HG02870 (cell line): Measurements from ENCODE around the gene ANKRD22.
"Not testable (repeated sequence)": the region's sequence is repeated elsewhere in the genome, so short reads cannot be mapped to it uniquely, and the experiment has no call there.

Experiments
- ATAC-seq: cut with Tn5 transposase; IDR thresholded peaks from one replicate; pipeline ENCODE4 v1.9.1; 2021; ENCODE audit warnings: mild to moderate bottlenecking, moderate library complexity; ENCODE audit not compliant: unreplicated experiment

The ANKRD22 gene

DNA sequence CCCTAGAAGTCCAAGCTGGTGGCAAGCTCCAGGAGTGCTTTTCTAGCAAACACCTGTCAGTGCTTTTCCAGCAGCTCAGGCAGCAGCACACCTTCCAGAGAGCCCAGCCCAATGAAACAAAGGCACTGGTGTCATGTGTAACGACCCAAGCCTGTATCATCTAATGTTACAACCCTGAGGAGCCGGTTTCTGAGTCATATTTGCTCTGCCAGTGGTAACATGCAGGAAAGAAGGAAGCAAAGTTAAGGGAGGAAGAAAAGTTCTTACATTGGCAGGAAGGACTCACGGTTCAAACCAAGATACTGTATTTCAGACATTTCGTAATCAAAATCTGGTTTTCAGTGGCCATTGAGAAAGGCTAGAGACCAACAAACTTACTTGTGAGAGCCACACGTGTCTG lies at the start of gene ANKRD22:
TSS of gene ANKRD22 (minus strand) at position 139 of the 400 bp plus-strand sequence. CDS start 237 bp downstream, outside the sequence.
- ATAC-seq: no peak

GRCh38 chr10:88899886-88900285 lies 48.2 kb upstream of the ANKRD22 start:
- no peak for ATAC-seq

DNA sequence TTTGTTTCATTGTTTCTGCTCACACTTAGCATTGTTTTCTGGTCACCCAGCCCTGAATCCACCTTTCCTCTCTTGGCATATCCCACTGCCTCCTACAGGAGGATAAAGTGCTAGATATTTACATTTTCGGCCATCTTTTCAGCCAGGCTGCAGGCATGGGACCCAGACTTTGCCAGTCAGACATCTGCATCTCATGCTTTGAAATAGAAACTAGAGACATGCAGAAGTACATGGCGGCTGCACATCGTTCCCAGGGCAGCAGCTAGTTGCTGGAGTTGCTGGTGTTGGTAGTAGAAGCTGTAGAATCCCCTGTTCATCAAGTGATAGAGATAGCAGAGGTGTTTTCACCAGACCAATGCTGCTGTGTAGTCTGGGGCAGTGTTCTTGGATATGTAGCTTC lies 47.1 kb upstream of the ANKRD22 start:
- ATAC-seq: no peak

DNA sequence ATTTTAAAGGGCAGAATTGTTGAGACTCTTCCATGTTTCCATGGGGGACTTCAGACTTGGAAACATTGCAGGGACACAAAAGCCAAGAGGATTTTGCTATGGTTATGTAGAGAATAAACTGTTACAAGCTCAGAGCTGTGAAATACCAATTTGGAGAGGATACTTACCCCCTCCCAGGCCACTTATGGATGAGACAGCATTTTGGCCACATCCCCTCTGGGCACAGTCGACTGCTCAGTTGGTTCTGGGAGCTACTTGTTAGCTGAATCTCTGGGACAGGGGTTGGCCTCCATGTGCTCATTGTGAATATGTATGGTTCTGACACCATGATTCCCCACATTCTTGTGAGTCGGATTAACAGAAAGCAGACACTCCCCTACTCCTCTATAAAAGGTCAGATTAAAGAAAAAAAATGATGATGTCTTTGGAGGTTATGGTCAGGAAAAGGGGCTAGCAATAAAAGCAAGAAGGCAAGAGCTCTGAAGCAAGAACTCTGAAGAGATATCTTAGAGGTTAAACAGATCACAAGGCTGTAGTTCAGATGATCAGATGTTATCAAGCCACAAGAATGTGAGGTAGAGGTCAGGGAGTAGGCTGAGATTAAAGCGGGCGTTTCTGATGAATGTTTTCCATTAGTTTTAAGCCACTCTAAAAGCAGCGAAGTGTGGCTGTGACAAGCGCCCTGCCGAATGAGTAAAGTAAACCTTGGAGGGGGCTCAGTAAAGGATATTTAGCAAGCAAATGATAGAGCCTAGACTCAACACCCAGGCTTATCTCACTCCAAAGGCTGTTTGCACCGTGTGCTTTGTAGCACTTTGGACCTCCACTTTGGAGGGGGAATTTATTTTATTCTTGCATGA lies 45.6 kb upstream of the ANKRD22 start:
- no peak for ATAC-seq

DNA sequence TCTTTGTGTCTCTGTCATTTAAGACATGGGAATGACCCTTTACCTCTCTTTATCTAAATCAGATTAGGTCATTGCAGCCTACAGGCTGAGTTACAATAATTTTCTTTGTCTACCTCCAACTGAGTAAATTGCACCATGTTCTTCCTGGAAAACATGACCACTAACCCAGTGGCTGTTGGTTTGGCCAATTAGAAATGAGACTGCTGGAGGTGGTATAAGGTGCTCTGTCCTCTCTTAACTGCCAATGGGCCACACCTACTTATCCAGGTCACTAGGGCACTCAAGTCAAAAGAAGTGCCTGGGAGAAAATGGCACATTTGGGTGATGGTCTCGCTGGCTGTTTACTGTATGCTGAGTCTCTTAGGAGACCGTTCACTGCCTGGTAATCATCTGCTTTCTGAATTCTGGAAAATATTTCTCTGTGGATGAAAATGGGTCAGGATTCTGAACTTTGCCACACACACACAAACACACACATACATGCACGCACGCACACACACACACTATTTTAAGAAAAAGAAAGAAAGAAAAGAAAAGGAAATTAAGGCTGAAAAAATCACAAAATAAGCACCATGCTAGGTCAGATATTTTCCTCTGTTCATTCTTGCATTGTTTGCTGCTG lies 44.8 kb upstream of the ANKRD22 start:
- ATAC-seq: no peak

GRCh38 chr10:88895250-88895649 lies 43.6 kb upstream of the ANKRD22 start:
- no peak for ATAC-seq

DNA sequence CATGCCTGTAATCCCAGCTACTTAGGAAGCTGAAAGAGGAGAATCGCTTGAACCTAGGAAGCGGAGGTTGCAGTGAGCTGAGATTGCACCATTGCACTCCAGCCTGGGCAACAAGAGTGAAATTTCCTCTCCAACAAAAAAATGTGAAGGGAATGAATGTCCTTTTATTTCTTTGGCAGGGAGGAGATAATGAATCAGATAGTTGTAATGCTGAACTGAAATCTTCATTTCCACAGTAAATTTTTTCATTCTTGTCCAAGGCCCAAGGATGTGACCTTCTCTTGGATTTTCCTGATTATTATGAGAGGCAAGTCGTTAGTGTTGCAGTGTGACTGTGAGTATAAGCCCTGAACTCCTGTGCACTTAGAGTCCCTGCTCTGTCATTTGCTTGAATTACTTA lies 42.0 kb upstream of the ANKRD22 start:
- ATAC-seq: no peak

DNA sequence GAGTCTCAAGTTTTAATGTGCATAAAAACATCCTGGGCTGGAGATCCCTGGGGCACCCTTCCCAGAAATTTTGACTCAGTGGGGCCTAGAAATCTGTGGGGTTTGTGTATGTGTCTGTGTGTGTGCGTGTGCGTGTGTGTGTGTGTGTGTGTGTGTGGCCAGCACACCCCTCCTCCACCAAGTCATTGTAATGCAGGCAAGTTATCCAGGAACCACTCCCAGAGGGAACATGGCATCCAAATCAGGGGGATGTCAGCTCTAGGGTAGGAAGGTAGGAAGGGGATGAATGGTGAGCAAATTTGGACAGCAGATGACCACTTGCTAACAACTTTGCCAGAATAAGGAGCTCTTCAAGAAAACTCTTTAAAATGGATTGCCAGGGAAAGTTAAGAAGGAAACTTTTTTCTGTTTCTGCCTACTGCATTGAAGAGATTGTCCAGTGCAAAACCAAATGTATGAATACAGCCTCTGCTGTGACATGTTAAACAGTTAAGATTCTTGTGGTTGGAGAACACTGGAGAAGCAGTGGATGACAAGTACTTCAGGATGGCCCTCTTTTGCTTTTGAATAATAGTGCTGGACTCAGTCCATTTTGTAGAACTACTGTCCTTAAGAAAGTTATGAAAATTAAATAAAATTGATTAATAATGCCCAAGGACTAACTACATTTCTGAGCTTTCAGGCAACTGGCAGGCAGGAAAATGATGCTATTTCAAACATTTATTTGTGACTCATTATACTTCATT lies 40.8 kb upstream of the ANKRD22 start:
- no peak for ATAC-seq

GRCh38 chr10:88890681-88891381 lies 39.2 kb upstream of the ANKRD22 start:
- ATAC-seq: no peak

DNA sequence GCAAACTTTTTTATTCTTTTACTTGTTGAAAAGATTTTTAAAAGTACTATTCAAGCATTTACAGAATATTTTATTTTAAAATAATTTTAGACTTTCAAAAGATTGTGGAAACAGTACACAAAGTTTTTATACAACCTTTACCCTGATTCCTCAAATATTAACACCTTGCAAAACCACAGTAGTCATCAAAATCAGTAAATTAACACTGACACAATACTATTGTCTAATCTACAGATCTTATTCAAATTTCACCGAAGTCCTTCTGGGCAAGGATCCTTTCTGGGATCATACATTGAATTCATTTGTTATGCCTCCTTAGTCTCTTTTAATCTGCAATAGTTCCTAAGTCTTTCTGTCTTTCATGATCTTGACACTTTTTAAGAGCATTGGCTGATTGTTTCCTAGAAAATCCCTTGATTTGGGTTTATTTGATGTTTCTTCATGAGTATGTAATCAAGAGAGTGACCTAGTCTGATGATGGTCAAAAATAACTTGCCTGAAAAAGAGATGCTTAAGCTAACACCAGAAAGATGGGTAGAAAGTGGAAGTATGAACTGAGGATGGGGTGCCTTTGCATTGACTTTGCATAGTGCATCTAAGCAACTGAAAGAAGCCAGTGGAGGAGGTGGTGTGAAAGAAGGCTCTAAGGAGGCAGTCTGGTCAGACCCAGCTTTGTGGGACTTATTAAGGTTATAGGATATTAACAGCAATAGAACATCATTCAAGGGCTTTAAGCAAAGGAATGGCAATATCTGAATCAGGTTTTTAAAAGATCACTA lies 38.1 kb upstream of the ANKRD22 start:
- ATAC-seq: peak; percentile 57

- ATAC-seq: no peak
Observed at GRCh38 chr10:88888810-88889445, 37.3 kb upstream of the ANKRD22 start.

- peak; percentile 60 for ATAC-seq
Observed at GRCh38 chr10:88886557-88886956, 34.9 kb upstream of the ANKRD22 start.

DNA sequence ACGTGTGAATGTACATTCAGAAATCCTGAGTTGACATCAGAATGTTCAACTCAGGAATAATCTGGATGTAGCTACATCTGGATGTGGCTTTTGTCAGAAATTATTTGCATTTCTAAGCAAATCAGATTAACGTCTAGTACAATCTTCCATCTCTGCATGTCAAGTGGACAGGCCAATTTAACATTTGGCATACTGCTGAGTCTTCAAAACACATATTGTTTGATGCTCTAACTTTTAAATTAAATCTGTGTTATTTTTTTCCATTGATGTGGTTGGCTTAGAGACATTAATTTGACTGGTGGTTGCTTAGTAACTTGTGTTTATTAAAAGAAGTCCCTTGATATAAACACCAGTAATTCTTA lies 31.8 kb upstream of the ANKRD22 start:
- no peak for ATAC-seq

GRCh38 chr10:88882646-88883447 lies 31.2 kb upstream of the ANKRD22 start:
- not testable (repeated sequence) for ATAC-seq

- no peak for ATAC-seq
Observed at GRCh38 chr10:88881922-88882645, 30.4 kb upstream of the ANKRD22 start.

DNA sequence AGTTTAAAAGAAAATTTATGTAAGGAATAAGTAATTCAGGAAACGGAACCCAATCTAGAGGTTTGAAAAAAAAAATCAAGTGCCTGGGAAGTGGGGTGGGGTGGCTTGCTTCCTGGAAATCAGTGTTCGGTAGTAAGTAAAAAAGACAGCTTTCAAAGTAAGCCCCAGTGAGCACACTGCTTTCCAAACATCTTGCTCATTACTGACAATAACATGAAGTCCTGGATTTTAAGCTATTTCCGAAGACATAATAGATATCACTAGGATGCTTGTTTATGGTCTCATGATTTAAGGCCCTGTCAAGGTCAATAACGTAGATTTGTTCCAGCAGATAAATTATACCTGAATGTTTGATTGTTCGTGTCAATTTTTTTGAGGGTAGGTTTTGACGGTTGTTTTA lies 29.7 kb upstream of the ANKRD22 start:
- ATAC-seq: no peak

GRCh38 chr10:88880282-88881076 lies 28.8 kb upstream of the ANKRD22 start:
- peak; percentile 62 for ATAC-seq
